AG04449 (cell line): ENCODE data around the gene MT2A.

ENCODE experiments used
- CTCF ChIA-PET: fragments of 350-600 bp; formaldehyde crosslinking; extraction: SDS; loops from one replicate; lab custom pipeline; 2021; ENCODE audit warnings: antibody characterized with exemption; lab: Yijun Ruan, JAX
- POLR2A ChIA-PET: fragments of 400-600, 350-600 bp; formaldehyde crosslinking; extraction: SDS; loops from one replicate; lab custom pipeline; 2020; ENCODE audit warnings: antibody characterized with exemption, inconsistent platforms; lab: Yijun Ruan, JAX
- DNase-seq: peaks from one replicate; pipeline ENCODE4 v3.0.0-alpha.2; 2010; ENCODE audit warnings: low read depth, low spot score
- H3K4me3 ChIP-seq: 2 replicates; pipeline ENCODE4 v1.5.1; 2011; ENCODE audit warnings: low read depth, mild to moderate bottlenecking, control low read depth, low read length
- TF ChIP-seq, protein P1 (sequence below): IDR thresholded peaks from one replicate; pipeline ENCODE4 v1.5.1; 2011; ENCODE audit warnings: mild to moderate bottlenecking, moderate library complexity, low read length, control low read depth, inconsistent platforms; ENCODE audit not compliant: insufficient read depth; ENCODE audit errors: missing control alignments

Gene MT2A

DNA sequence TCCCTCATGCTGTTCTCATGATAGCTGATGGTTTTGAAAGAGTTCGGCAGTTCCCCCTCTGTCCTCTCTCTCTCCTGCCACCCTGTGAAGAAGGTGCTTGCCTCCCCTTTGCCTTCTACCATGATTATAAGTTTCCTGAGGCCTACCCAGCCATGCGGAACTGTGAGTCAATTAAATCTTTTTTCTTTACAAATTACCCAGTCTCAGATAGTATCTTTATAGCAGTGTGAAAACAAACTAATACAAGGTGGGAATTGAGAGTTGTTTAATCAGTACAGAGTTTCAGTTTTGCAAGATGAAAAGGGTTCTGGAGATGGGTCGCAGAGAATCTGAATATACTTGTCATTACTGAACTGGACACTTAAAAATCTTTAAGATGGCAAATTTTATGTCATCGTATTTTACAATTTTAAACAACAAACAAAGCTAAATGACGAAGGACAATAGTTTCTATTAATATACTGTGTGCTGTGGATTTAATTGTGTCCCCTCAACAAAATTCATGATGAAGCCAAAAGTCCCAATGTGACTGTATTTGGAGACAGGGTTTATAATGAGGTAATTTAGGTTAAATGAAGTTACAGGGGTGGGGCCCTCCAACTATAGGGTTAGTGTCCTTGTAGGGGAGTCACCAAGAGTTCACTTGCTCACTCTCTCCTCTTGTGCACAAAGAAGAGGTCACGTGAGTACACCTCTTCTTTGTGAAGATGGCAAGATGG is 14.7 kb upstream of the MT2A start:
- CTCF ChIA-PET: interaction anchor here (0.7 kb wide), 1 partner anchor 10 kb away, joined by 3 read pairs; no protein-coding TSS in a partner anchor
- no peak overlapping the region for H3K4me3 ChIP-seq
- no peak for DNase-seq
- POLR2A ChIA-PET: no interaction called here
- TF ChIP-seq, protein P1, sequence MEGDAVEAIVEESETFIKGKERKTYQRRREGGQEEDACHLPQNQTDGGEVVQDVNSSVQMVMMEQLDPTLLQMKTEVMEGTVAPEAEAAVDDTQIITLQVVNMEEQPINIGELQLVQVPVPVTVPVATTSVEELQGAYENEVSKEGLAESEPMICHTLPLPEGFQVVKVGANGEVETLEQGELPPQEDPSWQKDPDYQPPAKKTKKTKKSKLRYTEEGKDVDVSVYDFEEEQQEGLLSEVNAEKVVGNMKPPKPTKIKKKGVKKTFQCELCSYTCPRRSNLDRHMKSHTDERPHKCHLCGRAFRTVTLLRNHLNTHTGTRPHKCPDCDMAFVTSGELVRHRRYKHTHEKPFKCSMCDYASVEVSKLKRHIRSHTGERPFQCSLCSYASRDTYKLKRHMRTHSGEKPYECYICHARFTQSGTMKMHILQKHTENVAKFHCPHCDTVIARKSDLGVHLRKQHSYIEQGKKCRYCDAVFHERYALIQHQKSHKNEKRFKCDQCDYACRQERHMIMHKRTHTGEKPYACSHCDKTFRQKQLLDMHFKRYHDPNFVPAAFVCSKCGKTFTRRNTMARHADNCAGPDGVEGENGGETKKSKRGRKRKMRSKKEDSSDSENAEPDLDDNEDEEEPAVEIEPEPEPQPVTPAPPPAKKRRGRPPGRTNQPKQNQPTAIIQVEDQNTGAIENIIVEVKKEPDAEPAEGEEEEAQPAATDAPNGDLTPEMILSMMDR: no peak

DNA sequence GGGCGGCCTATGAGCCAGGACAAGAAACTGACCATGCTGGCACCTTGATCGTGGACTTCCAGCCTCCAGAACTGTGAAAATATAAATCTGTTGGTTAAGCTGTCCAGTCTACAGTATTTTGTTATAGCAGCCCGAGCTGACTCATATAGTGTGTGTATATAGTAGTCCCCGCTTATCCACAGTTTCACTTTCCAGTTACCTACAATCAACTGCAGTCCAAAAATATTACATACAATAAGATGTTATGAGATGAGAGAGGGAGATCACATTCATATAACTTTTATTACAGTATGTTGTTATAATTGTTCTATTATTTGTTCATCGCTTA is 14.1 kb upstream of the MT2A start:
- DNase-seq: no peak
- H3K4me3 ChIP-seq: no peak overlapping the region
- CTCF ChIA-PET: no interaction called here
- POLR2A ChIA-PET: no interaction called here
- TF ChIP-seq, protein P1: no peak

DNA sequence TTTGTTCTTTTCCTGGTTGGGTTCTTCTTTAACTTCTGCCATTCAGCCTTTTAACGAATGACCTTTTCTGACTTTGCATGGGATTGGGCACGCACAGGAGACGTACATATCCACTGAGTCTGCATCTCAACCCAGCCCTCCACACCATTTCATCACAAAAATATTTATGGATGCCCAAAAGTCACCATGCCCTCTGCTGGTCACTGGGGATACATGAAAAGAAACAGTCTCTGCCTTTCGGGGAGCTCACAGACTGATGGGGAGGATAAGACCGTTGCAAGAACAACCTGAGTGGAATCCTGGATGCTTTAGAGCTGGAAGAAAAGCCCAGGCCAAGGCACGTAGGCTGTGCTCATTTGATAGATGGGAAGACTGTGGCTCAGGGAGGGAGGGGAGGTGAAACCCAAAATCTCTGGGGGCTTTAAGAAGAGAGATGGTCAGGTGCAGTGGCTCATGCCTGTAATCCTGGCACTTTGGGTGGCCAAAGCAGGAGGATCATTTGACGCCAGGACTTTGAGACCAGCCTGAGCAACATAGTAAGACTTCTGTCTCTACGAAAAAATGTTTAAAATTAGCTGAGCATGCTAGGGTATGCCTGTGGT is 7.9 kb upstream of the MT2A start:
- DNase-seq: no peak
- CTCF ChIA-PET: interaction anchor here (0.6 to 10.2 kb wide), 32 partner anchors 9 to 251 kb away, joined by 3 to 174 read pairs (median 4); partner anchors contain the start of gene BBS2
- no peak overlapping the region for H3K4me3 ChIP-seq
- TF ChIP-seq, protein P1: peak; percentile 65
- POLR2A ChIA-PET: no interaction called here

DNA sequence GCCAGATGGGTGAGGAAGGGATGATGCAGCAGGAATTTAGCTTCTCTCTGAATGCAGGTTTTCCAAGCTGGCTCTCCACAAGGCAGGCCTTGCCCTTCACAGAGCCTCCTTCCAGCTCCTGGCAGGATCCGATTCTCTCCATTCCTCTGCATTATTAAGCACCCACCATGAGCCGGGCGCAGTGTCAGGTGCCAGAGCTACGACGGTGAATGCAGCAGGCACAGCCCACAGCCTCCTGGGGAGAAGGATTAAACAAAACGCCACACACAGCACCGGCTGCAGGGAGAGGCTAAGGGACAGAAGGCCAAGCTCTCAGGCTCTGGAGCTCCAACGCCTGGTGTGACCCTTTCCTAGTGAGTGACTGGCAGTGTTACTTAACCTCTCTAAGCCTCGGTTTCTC is 7.1 kb upstream of the MT2A start:
- POLR2A ChIA-PET: interaction anchor here (17.5 kb wide), 1 partner anchor 25 kb away, joined by 263 read pairs; the partner anchor contains the start of gene MT1E
- TF ChIP-seq, protein P1: no peak
- no peak overlapping the region for H3K4me3 ChIP-seq
- no peak for DNase-seq
- CTCF ChIA-PET: interaction anchor here (0.8 to 10.2 kb wide), 26 partner anchors 8 to 250 kb away, joined by 3 to 174 read pairs (median 4); partner anchors contain the start of gene BBS2

DNA sequence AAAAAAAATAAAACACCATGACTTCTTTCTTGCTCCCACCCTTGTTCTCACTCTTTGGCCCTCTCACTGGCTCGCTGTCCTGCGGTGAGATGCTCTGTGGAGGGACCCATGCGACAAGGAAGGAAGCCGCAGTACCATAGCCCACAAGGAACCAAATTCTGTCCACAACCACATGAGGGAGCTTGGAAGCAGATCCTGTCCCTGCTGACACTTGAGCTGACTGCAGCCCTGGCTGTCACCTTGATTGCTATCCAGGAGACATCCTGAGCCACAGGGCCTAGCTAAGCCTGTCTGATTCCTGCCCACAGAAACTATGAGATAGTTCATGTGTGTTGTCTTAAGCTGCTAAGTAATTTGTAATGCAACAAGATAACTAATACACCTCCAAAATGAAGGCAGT is 4.8 kb upstream of the MT2A start:
- no peak overlapping the region for H3K4me3 ChIP-seq
- DNase-seq: no peak
- POLR2A ChIA-PET: interaction anchor here (1.2 to 17.5 kb wide), 2 partner anchors 23 to 99 kb away, joined by 3 to 263 read pairs; partner anchors contain the start of gene MT1E
- CTCF ChIA-PET: interaction anchor here (0.6 to 10.2 kb wide), 16 partner anchors 10 to 183 kb away, joined by 3 to 174 read pairs (median 4); partner anchors contain the start of gene BBS2
- TF ChIP-seq, protein P1: peak; percentile 58

DNA sequence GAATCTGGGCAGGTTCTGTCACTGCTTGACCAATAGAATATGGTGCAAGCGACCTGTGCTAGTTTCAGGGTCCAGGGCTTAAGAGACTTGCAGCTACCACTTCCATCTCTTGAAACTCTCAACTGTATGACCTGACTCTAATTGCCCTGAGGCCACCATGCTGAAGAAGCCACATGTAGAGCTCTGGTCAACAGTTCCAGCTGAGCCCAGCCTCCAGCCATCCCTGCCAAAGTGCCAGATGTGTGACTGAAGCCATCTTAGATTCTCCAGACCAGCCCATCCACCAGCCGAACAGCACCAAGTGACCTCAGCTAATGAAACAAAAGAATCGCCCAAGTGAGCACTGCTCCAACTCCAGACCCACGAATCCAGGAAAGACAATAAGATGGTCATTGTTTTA is 3.4 kb upstream of the MT2A start:
- DNase-seq: no peak
- TF ChIP-seq, protein P1: no peak
- no peak overlapping the region for H3K4me3 ChIP-seq
- CTCF ChIA-PET: interaction anchor here (0.6 to 10.2 kb wide), 14 partner anchors 8 to 126 kb away, joined by 3 to 174 read pairs (median 3); no protein-coding TSS in a partner anchor
- POLR2A ChIA-PET: interaction anchor here (17.5 kb wide), 1 partner anchor 21 kb away, joined by 263 read pairs; the partner anchor contains the start of gene MT1E
